HG03025 (cell line): Measurements from ENCODE around the gene TTYH1.
"Not testable (repeated sequence)": the region's sequence is repeated elsewhere in the genome, so short reads cannot be mapped to it uniquely, and the experiment has no call there.

Experiments
- ATAC-seq: cut with Tn5 transposase; IDR thresholded peaks from one replicate; pipeline ENCODE4 v1.9.1; 2021; ENCODE audit warnings: mild to moderate bottlenecking, moderate library complexity; ENCODE audit not compliant: unreplicated experiment, low FRiP score

TTYH1 gene

DNA sequence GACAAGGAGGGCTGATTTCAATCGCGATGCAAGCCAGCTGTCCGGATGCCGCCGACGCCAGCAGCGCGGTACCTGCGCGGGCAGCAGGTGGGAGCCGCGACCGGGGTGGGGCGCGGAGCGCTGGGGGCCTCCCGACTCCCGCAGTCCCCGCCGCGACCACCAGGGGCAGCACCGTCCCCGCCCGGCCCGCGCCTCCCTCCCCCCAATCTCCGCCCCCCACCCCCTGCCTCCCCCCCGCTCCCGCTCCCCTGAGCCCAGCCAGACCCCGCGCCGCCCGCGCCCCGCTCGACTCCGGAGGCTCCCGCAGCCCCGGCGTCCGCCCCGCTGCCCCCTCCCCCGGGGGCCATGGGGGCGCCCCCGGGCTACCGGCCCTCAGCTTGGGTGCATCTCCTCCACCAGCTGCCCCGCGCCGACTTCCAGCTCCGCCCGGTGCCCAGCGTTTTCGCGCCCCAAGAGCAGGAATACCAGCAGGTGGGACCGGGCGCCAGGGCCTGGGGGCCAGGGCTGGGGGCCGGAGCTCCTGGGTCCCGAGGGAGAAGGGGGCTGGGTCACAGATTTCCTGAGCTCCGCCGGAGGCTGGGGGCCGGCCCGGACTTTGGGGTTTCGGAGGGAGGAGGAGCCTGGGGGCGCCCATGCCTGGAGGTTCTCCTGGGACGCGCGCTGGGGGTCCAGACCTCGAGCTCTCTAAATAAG, at the start of gene TTYH1:
Gene TTYH1 (plus strand): TSS at position 257 of the 693 bp plus-strand sequence. CDS start 89 bp downstream, at position 346.
- no peak for ATAC-seq

DNA sequence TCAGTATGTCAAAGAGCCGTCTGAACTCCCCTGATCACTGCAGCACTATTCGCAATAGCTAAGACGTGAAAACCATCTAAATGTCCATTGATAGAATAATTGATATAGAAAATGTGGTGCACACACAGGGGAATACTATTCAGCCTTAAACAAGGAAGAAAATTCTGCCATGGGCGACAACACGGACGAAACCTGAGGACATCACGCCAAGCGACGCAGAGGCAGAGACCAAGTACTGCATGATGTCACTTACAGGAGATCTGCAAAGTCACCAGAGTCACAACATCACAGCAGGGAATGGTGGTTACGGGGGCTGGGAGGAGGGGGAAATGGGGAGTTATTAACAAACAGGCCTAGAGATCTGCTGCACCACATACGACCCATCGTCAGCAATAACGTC, 49.5 kb upstream of the TTYH1 start:
- ATAC-seq: not testable (repeated sequence)

DNA sequence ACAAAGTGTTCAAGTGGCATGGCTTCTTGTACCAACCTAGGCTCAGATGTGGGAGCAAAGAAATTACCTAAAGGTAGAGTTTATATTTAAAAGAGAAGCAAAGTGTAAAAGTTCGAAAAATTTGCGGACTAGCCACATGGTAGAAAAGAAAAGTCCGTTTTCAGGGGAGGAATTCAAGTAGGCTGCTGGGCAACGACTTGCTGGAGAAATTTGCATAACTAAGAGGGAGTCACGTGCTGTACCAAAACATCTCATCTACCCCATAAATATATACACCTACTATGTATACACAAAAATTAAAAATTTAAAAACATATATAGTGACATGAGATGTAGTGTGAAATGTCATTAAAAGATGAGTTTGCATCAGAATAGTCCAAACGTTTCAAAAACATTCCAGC, 48.5 kb upstream of the TTYH1 start:
- ATAC-seq: no peak

DNA sequence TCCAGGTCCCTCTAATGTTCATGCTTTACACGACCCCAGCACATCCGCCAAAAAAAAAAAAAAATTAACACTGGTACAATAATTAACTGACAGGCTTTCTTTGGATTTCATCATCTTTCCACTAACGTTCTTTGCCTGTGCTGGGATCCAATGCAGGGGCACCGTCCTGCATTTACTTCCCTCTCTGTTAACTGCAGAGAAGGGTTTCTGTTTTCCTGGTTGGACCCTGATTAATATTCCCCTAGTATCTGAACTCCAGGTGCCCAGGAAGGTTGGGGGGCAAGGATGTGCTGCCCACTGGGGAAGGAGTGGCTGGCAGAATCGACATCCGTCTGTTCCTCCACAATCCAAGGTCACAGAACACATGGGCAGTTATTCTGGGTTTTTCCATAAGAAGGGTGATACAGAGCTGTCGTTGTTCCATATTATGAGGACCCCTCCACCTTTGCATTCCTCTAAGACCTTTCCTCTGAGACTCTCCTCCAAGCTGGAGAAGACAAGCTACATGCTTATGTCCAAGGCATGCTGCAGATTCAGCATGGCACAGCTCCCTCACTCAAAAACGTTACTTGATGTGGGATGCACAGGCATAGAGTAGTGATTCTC, 46.1 kb upstream of the TTYH1 start:
- ATAC-seq: no peak

GRCh38 chr19:54369688-54370433, 45.4 kb upstream of the TTYH1 start:
- ATAC-seq: not testable (repeated sequence)

DNA sequence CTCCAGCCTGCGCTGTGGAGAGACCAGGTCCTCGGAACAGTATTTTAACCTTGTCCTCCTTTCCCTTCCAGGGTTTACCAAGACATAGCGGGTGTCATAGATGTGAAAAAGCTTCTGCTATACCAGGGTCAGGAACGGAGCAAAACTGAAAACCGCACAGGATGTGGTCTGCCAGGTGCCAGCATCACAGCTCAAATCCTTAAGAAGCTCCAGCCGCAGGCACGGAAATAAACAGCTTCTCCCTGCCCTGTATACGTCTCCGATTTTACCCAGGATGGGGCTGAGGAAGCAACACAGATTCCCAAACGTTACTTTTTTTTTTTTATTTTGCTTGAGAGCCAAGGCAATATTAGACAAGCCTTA, 44.8 kb upstream of the TTYH1 start:
- not testable (repeated sequence) for ATAC-seq

DNA sequence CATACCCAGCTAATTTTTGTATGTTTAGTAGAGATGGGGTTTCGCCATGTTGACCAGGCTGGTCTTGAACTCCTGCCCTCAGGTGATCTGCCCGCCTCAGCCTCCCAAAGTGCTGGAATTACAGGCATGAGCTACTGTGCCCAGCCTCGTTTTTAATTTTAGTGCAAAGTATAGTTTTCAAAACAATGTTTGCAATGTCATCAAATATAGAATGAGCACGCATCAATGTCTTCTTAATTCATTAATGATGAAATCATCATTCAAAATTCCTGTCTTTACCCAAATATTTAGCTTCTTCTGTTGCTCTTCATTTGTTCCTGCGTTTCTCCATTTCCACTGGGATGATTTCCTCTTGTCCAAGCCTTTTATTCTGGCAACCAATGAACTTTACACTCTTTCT, 43.8 kb upstream of the TTYH1 start:
- ATAC-seq: not testable (repeated sequence)

GRCh38 chr19:54373781-54374631, 41.3 kb upstream of the TTYH1 start:
- no peak for ATAC-seq

- ATAC-seq: not testable (repeated sequence)
Observed at GRCh38 chr19:54375181-54375938, 39.9 kb upstream of the TTYH1 start.

DNA sequence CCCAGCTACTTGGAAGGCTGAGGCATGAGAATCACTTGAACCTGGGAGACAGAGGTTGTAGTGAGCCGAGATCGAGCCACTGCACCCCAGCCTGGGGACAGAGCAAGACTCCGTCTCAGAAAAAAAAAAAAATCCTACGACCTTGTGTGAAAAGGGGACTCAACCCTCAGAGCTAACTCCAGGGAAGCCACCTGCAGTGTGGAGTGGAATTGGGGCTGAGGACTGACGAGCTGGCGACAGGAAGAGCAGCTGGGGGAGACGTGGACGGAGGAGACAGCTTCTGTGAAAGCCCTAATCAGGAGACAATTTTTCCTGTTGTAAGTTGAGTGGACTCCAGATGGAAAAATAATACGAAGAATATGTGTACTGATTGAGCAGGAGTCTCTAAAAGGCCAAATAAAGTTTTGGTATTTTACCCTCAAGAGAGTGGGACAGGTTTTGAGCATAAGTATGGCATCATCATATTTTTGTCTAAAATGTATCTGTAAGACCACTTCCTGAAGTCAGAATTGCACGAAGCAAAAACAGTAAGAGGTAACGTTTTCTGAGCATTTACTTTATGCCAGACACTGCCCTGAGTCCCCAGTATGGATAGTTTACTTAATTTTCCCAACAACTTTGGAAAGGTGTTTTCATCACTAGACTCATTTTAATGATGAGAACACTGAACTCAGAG, 38.5 kb upstream of the TTYH1 start:
- ATAC-seq: no peak

- no peak for ATAC-seq
Observed at GRCh38 chr19:54379187-54379678, 36.0 kb upstream of the TTYH1 start.

DNA sequence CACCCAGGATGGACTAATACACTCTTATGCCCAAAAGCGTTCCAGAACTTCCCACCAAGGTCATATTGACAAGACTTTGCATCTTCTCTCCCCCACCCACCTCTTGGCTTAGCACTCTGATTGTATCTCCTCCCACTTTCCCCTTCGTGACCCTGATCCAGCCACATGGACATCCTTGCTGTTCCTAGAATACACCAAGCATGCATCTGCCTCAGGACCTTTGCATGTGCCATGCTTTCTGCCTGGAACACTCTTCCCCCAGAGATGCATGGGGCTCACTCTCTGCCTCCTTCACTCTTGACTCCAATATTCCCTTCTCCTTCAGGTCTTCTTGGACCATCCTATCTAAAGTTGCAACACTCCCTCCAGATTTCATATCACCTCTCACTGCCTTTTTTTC, 34.4 kb upstream of the TTYH1 start:
- no peak for ATAC-seq

GRCh38 chr19:54382041-54382440, 33.2 kb upstream of the TTYH1 start:
- not testable (repeated sequence) for ATAC-seq

GRCh38 chr19:54383330-54383729, 31.9 kb upstream of the TTYH1 start:
- ATAC-seq: no peak

DNA sequence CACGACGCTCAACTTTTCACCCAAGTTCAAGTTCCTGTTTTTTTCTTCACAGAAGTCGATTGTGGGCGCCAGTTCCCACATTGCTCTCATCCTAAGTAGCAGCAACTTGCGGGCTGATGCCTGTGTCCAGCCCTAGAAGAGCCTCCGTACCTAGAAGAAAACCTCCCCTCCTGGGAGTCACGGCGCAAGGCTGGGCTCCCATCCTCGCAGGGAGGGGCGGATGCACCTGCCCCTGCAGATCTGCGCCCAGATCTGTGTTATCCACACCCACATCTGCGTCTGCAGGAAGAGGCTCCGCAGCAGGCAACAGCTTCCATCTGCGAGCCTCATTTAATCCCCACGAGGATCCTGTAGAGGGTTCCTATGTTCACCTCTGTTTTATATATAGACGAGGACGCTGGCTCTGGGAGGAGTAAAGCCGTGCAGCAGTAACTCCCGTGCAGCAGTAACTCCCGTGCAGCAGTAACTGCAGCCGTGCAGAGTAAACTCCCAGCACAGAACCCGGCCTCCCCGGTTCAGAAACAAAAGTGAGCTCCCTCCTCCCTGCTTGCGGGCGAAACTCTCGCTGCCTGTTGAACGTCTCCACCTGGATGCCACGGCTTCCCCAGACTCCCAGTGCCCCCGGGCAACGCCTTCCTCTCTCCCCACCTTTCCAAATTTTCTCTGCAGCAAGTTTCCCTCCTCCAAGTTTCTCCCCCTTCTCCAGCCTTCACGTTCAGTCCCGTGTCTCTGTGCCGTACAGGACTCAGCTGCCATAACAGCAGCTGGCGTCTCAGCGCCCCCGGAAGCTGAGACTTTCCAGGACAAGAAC, 27.1 kb upstream of the TTYH1 start:
- no peak for ATAC-seq

- ATAC-seq: no peak
Observed at GRCh38 chr19:54388802-54389139, 26.5 kb upstream of the TTYH1 start.

DNA sequence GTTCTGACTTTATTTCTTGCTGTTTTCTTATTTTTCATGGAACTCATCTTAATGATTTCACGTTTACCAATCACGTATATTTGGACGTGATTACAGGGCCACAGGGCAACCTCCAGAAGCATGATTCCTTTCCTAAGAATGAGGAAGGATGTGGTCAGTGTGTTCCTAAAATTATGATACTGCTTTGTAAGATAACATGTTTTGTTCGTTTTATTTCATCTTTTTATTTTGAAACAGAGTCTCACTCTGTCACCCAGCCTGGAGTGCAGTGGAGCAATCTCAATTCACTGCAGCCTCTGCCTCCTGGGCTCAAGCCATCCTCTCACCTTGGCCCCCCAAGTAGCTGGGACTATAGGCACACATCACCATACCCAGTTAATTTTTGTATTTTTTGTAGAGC, 25.7 kb upstream of the TTYH1 start:
- ATAC-seq: no peak

DNA sequence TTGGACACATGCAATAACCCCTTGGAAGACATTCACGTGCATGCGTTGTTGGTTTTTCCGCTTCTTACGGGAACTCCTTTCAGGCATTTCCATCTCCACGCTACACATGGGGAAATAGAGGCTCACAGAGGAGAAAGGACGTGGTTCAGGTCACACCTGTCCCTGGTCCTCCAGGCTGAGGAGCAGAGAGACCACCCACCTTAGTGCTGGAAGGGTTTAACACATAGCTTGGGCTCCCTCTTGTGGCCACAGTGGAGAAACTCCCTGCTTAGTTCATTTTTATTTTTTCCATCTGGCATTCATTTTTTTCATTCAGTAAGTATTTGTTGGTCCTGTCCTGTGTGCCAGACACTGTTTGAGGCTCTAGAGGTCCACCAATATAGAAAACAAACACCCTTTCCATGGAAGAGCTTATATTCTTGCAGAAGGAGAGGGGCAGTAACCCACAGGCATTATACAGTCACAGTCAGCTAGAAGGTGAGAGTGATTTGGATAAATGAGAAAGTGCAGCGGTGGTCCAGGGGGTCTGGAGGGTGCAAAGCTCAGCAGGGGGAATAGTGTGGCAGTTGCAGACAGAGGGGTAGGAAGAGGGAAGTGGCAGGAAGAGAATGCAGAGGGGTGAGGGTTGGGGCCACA, 24.2 kb upstream of the TTYH1 start:
- ATAC-seq: no peak
